Neuronal stem cell (in vitro differentiated cells): Measurements from ENCODE around the gene IRAK2.

Experiments used
- DNase-seq: peaks from one replicate; pipeline ENCODE4 v3.0.0-alpha.2; 2013; ENCODE audit warnings: low spot score
- H2AFZ ChIP-seq: one replicate; pipeline ENCODE4 v1.6.1; 2013; ENCODE audit warnings: mild to moderate bottlenecking, low read length, inconsistent platforms
- H2AK5ac ChIP-seq: 2 replicates; pipeline ENCODE4 v1.6.1; 2013; ENCODE audit warnings: low read depth, mild to moderate bottlenecking, inconsistent platforms, low read length, moderate library complexity, mixed read lengths
- H2BK120ac ChIP-seq: 2 replicates; pipeline ENCODE4 v1.6.1; 2013; ENCODE audit warnings: low read depth, mild to moderate bottlenecking, inconsistent platforms, low read length, moderate library complexity, mixed read lengths
- H2BK12ac ChIP-seq: one replicate; pipeline ENCODE4 v1.6.1; 2013; ENCODE audit warnings: low read length, inconsistent platforms
- H2BK15ac ChIP-seq: 2 replicates; pipeline ENCODE4 v1.6.1; 2013; ENCODE audit warnings: mild to moderate bottlenecking, low read length, inconsistent platforms, mixed read lengths
- H2BK5ac ChIP-seq: one replicate; pipeline ENCODE4 v1.6.1; 2013; ENCODE audit warnings: inconsistent platforms, mild to moderate bottlenecking, low read length, moderate library complexity
- H3K14ac ChIP-seq: one replicate; pipeline ENCODE4 v1.6.1; 2013; ENCODE audit warnings: low read length, inconsistent platforms
- H3K18ac ChIP-seq: 2 replicates; pipeline ENCODE4 v1.6.1; 2013; ENCODE audit warnings: low read length, inconsistent platforms
- H3K23ac ChIP-seq: 2 replicates; pipeline ENCODE4 v1.6.1; 2013; ENCODE audit warnings: low read depth, mild to moderate bottlenecking, mixed read lengths, low read length, inconsistent platforms; ENCODE audit not compliant: poor library complexity
- H3K27ac ChIP-seq: replicated peaks from 3 replicates; pipeline ENCODE4 v1.5.1; 2013; ENCODE audit warnings: low read length, inconsistent platforms
- H3K27me3 ChIP-seq, 3 experiments: 2 replicates each; pipeline ENCODE4 v1.6.1; 2013; ENCODE audit warnings: low read length in 3 of 3, mild to moderate bottlenecking in 2 of 3, inconsistent platforms in 1 of 3, low read depth in 1 of 3, mixed read lengths in 1 of 3, moderate library complexity in 1 of 3; ENCODE audit not compliant: control insufficient read depth in 3 of 3, insufficient read depth in 3 of 3
- H3K36me3 ChIP-seq, 2 donors: replicated peaks in 1 of 2; 2 replicates each; pipeline ENCODE4 v1.6.1; 2013; ENCODE audit warnings: low read length in 2 of 2; ENCODE audit not compliant: control insufficient read depth in 2 of 2, insufficient read depth in 2 of 2
- H3K4ac ChIP-seq: 2 replicates; pipeline ENCODE4 v1.6.1; 2013; ENCODE audit warnings: inconsistent platforms, mild to moderate bottlenecking, low read length, moderate library complexity
- H3K4me1 ChIP-seq, 2 donors: 1 replicate in 1 of 2; 2 replicates in 1 of 2; pipeline ENCODE4 v1.6.1; 2013; ENCODE audit warnings: low read length in 2 of 2, low read depth in 1 of 2; ENCODE audit not compliant: control insufficient read depth in 2 of 2, insufficient read depth in 1 of 2
- H3K4me2 ChIP-seq: one replicate; pipeline ENCODE4 v1.6.1; 2013; ENCODE audit warnings: mild to moderate bottlenecking, low read length, inconsistent platforms; ENCODE audit not compliant: insufficient read depth, poor library complexity, severe bottlenecking
- H3K4me3 ChIP-seq, 2 donors: 2 replicates each; pipeline ENCODE4 v1.5.1; 2013; ENCODE audit warnings: low read length in 2 of 2, mild to moderate bottlenecking in 2 of 2, inconsistent platforms in 1 of 2, moderate library complexity in 1 of 2
- H3K79me1 ChIP-seq: one replicate; pipeline ENCODE4 v1.6.1; 2013; ENCODE audit warnings: low read depth, mild to moderate bottlenecking, inconsistent platforms, low read length, moderate library complexity
- H3K9ac ChIP-seq: one replicate; pipeline ENCODE4 v1.6.1; 2013; ENCODE audit warnings: mild to moderate bottlenecking, low read depth, low read length, inconsistent platforms; ENCODE audit not compliant: poor library complexity
- H3K9me3 ChIP-seq, 2 donors: replicated peaks in 1 of 2; 2 replicates each; pipeline versions ENCODE3 to v1.6.1; 2013; ENCODE audit warnings: low read length in 2 of 2, mild to moderate bottlenecking in 2 of 2, inconsistent platforms in 1 of 2, low read depth in 1 of 2, mixed read lengths in 1 of 2, moderate library complexity in 1 of 2; ENCODE audit not compliant: control insufficient read depth in 2 of 2, insufficient read depth in 1 of 2
- H4K8ac ChIP-seq: one replicate; pipeline ENCODE4 v1.6.1; 2013; ENCODE audit warnings: low read depth, mild to moderate bottlenecking, inconsistent platforms, low read length, moderate library complexity
- H4K91ac ChIP-seq: one replicate; pipeline ENCODE4 v1.6.1; 2013; ENCODE audit warnings: low read length, low read depth, mild to moderate bottlenecking, inconsistent platforms; ENCODE audit not compliant: poor library complexity
- WGBS, 2 donors: extraction: QIAGEN DNeasy Blood & Tissue Kit; methylation state at CpG; one replicate each; pipeline ENCODE4 v1.1.7; 2013; ENCODE audit warnings: missing lambda C conversion rate in 2 of 2, mixed read lengths in 1 of 2; ENCODE audit not compliant: insufficient read length in 2 of 2, insufficient replicate concordance in 1 of 2; ENCODE audit errors: extremely low coverage in 2 of 2; 5-methylcytosine and 5-hydroxymethylcytosine counted together

Gene IRAK2

DNA sequence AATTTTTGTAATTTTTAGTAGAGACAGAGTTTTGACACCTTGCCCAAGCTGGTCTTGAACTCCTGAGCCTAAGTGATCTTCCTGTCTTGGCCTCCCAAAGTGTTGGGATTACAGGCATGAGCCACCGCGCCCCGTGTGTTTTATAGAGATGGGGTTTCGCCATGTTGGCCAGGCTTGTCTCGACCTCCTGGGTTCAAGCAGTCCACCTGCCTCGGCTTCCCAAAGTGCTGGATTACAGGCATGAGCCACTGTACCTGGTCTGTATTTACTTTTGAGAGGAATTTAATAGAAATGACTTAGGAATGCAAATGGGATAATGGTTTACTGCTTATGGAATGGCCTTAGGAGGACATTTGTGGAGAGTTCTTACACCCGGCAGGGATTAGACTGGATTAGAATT lies 94.3 kb downstream of the IRAK2 start:
- no peak overlapping the region for H3K27ac ChIP-seq
- H3K23ac ChIP-seq = no peak overlapping the region
- no peaks in the 10 kb centered on the region for H3K27me3 ChIP-seq
- DNase-seq = no peak
- no peak overlapping the region for H4K91ac ChIP-seq
- no peak overlapping the region for H2AFZ ChIP-seq
- H2BK120ac ChIP-seq = no peak overlapping the region
- H2BK15ac ChIP-seq = no peak overlapping the region
- no peak overlapping the region for H3K4ac ChIP-seq
- no peak overlapping the region for H2BK5ac ChIP-seq
- no peak overlapping the region for H2BK12ac ChIP-seq
- H3K9me3 ChIP-seq = peaks cover 0 to 2% of the 10 kb centered on the region in 2 donors
- no peak overlapping the region for H3K4me2 ChIP-seq
- H3K4me1 ChIP-seq = peaks cover 0 to 2% of the 10 kb centered on the region in 2 donors
- no peak overlapping the region for H3K14ac ChIP-seq
- peaks cover 17 to 87% of the 10 kb centered on the region in 2 donors for H3K36me3 ChIP-seq
- H3K18ac ChIP-seq = no peak overlapping the region
- no peak overlapping the region for H3K4me3 ChIP-seq
- H3K79me1 ChIP-seq = peaks cover 1% of the 10 kb centered on the region
- H4K8ac ChIP-seq = no peak overlapping the region
- H2AK5ac ChIP-seq = no peak overlapping the region
- no peak overlapping the region for H3K9ac ChIP-seq
- no CpG with 5 or more reads among the region's 7 CpGs for whole genome bisulfite sequencing, 2 donors

DNA sequence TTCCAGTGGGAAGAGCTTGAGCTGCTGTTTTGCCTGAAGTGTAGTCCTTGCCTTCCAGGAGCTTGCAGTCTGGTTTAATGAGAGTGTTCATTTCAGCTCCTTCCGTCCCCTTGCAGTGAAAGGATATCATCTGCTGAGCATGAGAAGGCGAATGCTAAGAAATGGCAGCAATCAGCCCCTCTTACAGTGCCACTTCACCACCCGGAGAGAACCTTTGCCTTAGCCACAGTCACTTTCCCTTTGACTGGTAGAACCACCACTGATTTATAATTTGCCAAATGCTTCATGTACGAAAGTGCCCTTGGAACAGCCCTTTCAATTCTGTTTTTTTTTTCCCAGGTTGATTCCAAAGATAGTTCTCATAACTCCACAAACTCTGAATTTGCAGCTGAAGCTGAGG lies 95.1 kb downstream of the IRAK2 start:
- H4K8ac ChIP-seq = no peak overlapping the region
- H3K4ac ChIP-seq = no peak overlapping the region
- DNase-seq = no peak
- no peak overlapping the region for H2AFZ ChIP-seq
- no peak overlapping the region for H4K91ac ChIP-seq
- H2BK5ac ChIP-seq = no peak overlapping the region
- no peak overlapping the region for H3K4me3 ChIP-seq
- no peak overlapping the region for H3K4me2 ChIP-seq
- no peak overlapping the region for H3K23ac ChIP-seq
- H2BK15ac ChIP-seq = no peak overlapping the region
- no CpG with 5 or more reads among the region's 4 CpGs for WGBS, 2 donors
- peaks cover 1% of the 10 kb centered on the region for H3K79me1 ChIP-seq
- no peak overlapping the region for H3K9ac ChIP-seq
- peaks cover 0 to 3% of the 10 kb centered on the region in 2 donors for H3K4me1 ChIP-seq
- no peak overlapping the region for H2AK5ac ChIP-seq
- H3K36me3 ChIP-seq = peaks cover 10 to 87% of the 10 kb centered on the region in 2 donors
- no peak overlapping the region for H3K14ac ChIP-seq
- no peak overlapping the region for H3K27ac ChIP-seq
- no peaks in the 10 kb centered on the region for H3K27me3 ChIP-seq
- no peak overlapping the region for H2BK120ac ChIP-seq
- peaks cover 0 to 2% of the 10 kb centered on the region in 2 donors for H3K9me3 ChIP-seq
- no peak overlapping the region for H3K18ac ChIP-seq
- no peak overlapping the region for H2BK12ac ChIP-seq

DNA sequence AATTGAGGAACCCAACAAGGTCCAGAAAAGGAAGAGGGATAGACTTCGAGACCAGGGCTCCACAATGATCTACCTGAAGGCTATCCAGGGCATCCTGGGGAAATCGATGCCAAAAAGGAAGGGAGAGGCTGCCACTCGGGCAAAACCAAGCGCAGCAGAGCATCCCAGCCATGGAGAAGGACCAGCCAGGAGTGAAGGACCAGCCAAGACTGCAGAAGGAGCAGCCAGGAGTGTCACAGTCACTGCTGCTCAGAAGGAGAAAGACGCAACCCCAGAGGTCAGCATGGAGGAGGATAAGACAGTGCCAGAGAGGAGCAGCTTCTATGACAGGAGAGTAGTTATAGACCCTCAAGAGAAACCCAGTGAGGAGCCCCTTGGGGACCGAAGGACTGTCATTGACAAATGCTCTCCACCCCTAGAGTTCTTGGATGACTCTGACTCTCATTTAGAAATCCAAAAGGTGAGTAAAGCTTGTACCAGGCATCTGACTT lies 95.5 kb downstream of the IRAK2 start:
- no peak overlapping the region for H3K18ac ChIP-seq
- WGBS, 2 donors = no CpG with 5 or more reads among the region's 6 CpGs
- no peak overlapping the region for H2BK15ac ChIP-seq
- peaks cover 1% of the 10 kb centered on the region for H3K79me1 ChIP-seq
- no peak overlapping the region for H2BK12ac ChIP-seq
- no peak overlapping the region for H3K27ac ChIP-seq
- H3K4me3 ChIP-seq = no peak overlapping the region
- no peak overlapping the region for H3K23ac ChIP-seq
- no peaks in the 10 kb centered on the region for H3K27me3 ChIP-seq
- no peak overlapping the region for H3K4me2 ChIP-seq
- H3K9me3 ChIP-seq = peaks cover 0 to 2% of the 10 kb centered on the region in 2 donors
- H2BK5ac ChIP-seq = no peak overlapping the region
- H3K4ac ChIP-seq = no peak overlapping the region
- no peak overlapping the region for H2AK5ac ChIP-seq
- H2AFZ ChIP-seq = no peak overlapping the region
- H3K9ac ChIP-seq = peak overlapping the region; percentile 51
- DNase-seq = no peak
- peaks cover 10 to 82% of the 10 kb centered on the region in 2 donors for H3K36me3 ChIP-seq
- H2BK120ac ChIP-seq = no peak overlapping the region
- peaks cover 0 to 3% of the 10 kb centered on the region in 2 donors for H3K4me1 ChIP-seq
- no peak overlapping the region for H3K14ac ChIP-seq
- H4K91ac ChIP-seq = no peak overlapping the region
- H4K8ac ChIP-seq = no peak overlapping the region

DNA sequence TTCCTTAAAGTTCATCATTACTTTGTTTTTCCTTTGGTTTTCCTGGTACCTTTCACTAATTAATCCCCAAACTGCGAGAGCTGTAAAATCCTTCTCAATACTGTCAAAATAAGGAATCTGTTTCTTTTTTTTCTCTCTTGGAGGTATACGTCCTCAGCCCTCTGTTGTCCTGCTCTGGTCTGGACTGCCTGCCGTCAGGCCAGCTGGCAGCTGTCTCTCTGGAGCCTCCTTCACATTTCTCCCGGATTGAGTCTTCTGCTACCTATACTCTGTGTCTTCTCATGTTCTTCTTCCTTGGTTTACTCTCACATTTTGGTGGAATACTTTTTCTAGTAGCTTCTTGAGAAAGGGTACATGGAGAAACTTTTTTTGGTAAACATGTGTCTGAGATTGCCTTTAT lies 97.3 kb downstream of the IRAK2 start:
- Histone ChIP-seq H3K4me2 (no peak overlapping the region), H3K23ac (no peak overlapping the region), H4K91ac (no peak overlapping the region), H3K14ac (no peak overlapping the region), H3K27me3 (no peaks in the 10 kb centered on the region), H3K4ac (no peak overlapping the region), H2BK12ac (no peak overlapping the region), H3K79me1 (peaks cover 1% of the 10 kb centered on the region), H3K36me3 (peaks cover 8 to 82% of the 10 kb centered on the region in 2 donors), H3K27ac (no peak overlapping the region), H2BK120ac (no peak overlapping the region), H3K9me3 (no peaks in the 10 kb centered on the region), H3K4me1 (peaks cover 0 to 3% of the 10 kb centered on the region in 2 donors), H3K4me3 (no peak overlapping the region), H3K9ac (no peak overlapping the region), H2BK5ac (no peak overlapping the region), H2BK15ac (no peak overlapping the region), H2AK5ac (no peak overlapping the region), H3K18ac (no peak overlapping the region), H4K8ac (no peak overlapping the region), H2AFZ (no peak overlapping the region)
- no peak for DNase-seq
- no CpG with 5 or more reads among the region's 4 CpGs for WGBS, 2 donors
